Naive thymus-derived CD4-positive, alpha-beta T cell (primary cell): ENCODE results near the gene TAC4. TPM values are rescaled to one million over a fixed set of nuclear protein-coding genes. Genes with fewer than 3 reads are reported as not detected.

ENCODE experiments used
- ATAC-seq: fragments of 150-1000 bp; cut with Tn5 transposase; 2 replicates; pipeline ENCODE4 v1.10.0; 2021; ENCODE audit warnings: mild to moderate bottlenecking, moderate library complexity
- CTCF ChIA-PET: fragments of 350-600 bp; sonication (Branson Sonifier 250); formaldehyde crosslinking; loops from one replicate; lab custom pipeline; 2021; ENCODE audit warnings: antibody characterized with exemption; lab: Charles Lee
- POLR2A ChIA-PET: fragments of 350-600 bp; sonication (Branson Sonifier 250); formaldehyde crosslinking; loops from one replicate; lab custom pipeline; 2021; ENCODE audit warnings: antibody characterized with exemption, inconsistent platforms; lab: Charles Lee
- DNase-seq, 9 donors: peaks; one replicate each; pipeline versions ENCODE4 v3.0.0 to v3.0.0-alpha.2; 2020 to 2022; ENCODE audit warnings: mixed read lengths in 1 of 9
- H3K27ac ChIP-seq: one replicate; pipeline ENCODE4 v1.7.0; 2013; ENCODE audit warnings: mild to moderate bottlenecking, low read depth, low read length, moderate library complexity
- H3K27me3 ChIP-seq, 2 donors: one replicate each; pipeline ENCODE4 v1.7.0; 2013; ENCODE audit warnings: low read length in 2 of 2, mild to moderate bottlenecking in 2 of 2, moderate library complexity in 2 of 2; ENCODE audit not compliant: control insufficient read depth in 2 of 2, insufficient read depth in 2 of 2
- H3K36me3 ChIP-seq, 3 experiments: 1 replicate in 2 of 3; 2 replicates in 1 of 3; pipeline ENCODE4 v1.7.0; 2013; ENCODE audit warnings: low read length in 3 of 3, mild to moderate bottlenecking in 3 of 3, moderate library complexity in 1 of 3; ENCODE audit not compliant: insufficient read depth in 3 of 3, control insufficient read depth in 2 of 3
- H3K4me1 ChIP-seq, 2 donors: one replicate each; pipeline ENCODE4 v1.7.0; 2013; ENCODE audit warnings: low read length in 2 of 2, mild to moderate bottlenecking in 2 of 2, moderate library complexity in 1 of 2; ENCODE audit not compliant: control insufficient read depth in 2 of 2, insufficient read depth in 2 of 2
- H3K4me3 ChIP-seq: 2 replicates; pipeline ENCODE4 v1.7.0; 2013; ENCODE audit warnings: mild to moderate bottlenecking, low read length
- H3K9me3 ChIP-seq, 3 experiments: 1 replicate in 2 of 3; 2 replicates in 1 of 3; pipeline ENCODE4 v1.7.0; 2013; ENCODE audit warnings: low read length in 3 of 3; ENCODE audit not compliant: control insufficient read depth in 2 of 3
- H3K27ac Mint-ChIP-seq, 9 donors: one replicate each; pipeline ENCODE4 v1.8.0; 2020 to 2022; ENCODE audit warnings: mixed read lengths in 9 of 9, mild to moderate bottlenecking in 8 of 9, moderate library complexity in 5 of 9, inconsistent platforms in 2 of 9
- H3K27me3 Mint-ChIP-seq, 5 donors: one replicate each; pipeline ENCODE4 v1.8.0; 2021 to 2022; ENCODE audit warnings: mixed read lengths in 5 of 5, mild to moderate bottlenecking in 1 of 5
- H3K36me3 Mint-ChIP-seq, 5 donors: one replicate each; pipeline ENCODE4 v1.8.0; 2020 to 2022; ENCODE audit warnings: mixed read lengths in 5 of 5, mild to moderate bottlenecking in 3 of 5, inconsistent platforms in 1 of 5
- H3K4me1 Mint-ChIP-seq, 7 donors: one replicate each; pipeline ENCODE4 v1.8.0; 2020 to 2022; ENCODE audit warnings: mixed read lengths in 7 of 7, mild to moderate bottlenecking in 3 of 7, inconsistent platforms in 1 of 7
- H3K4me3 Mint-ChIP-seq, 10 donors: one replicate each; pipeline ENCODE4 v1.8.0; 2020 to 2022; ENCODE audit warnings: mild to moderate bottlenecking in 10 of 10, mixed read lengths in 10 of 10, moderate library complexity in 6 of 10, inconsistent platforms in 2 of 10
- H3K9me3 Mint-ChIP-seq, 11 donors: one replicate each; pipeline ENCODE4 v1.8.0; 2020 to 2022; ENCODE audit warnings: mixed read lengths in 11 of 11, mild to moderate bottlenecking in 4 of 11, inconsistent platforms in 1 of 11, moderate library complexity in 1 of 11
- intact Hi-C, 2 donors: fragments of 100-400 bp; cut with micrococcal nuclease; formaldehyde crosslinking; loops; one replicate each; pipeline ENCODE4 v1.15.1; 2023
- polyA plus RNA-seq, 2 donors: library from polyadenylated mRNA; unstranded; fragments of 300-500 nt; fragmentation: Illumina TruSeq; gene quantifications; one replicate each; pipeline ENCODE4 v1.2.3, GENCODE V29; 2021
- total RNA-seq, 6 experiments: library from RNA in 5 of 6; stranded (reverse) in 5 of 6; gene quantifications; 1 replicate in 5 of 6; 2 replicates in 1 of 6; pipeline ENCODE4 v1.2.3 and lab custom pipeline; 2021 to 2026

The TAC4 gene
- total and polyA plus RNA-seq, 7 experiments from 2014 or later, result not detected

- no peak overlapping the region for H3K27ac Mint-ChIP-seq
Observed at GRCh38 chr17:49886036-49886435, 38.2 kb upstream of the TAC4 start.

GRCh38 chr17:49882434-49882833, 34.6 kb upstream of the TAC4 start:
- DNase-seq, result no peak
- H3K4me3 Mint-ChIP-seq, result no peak overlapping the region
- ChIA-PET CTCF (interaction anchor here (2.4 kb wide), 1 partner anchor 115 kb away, joined by 24 read pairs; no protein-coding TSS in a partner anchor), POLR2A (no interaction called here)
- peak overlapping the region in 1 of 9 donors; percentile 51 for H3K27ac Mint-ChIP-seq
- Histone ChIP-seq H3K27ac (no peak overlapping the region), H3K27me3 (peaks cover 4 to 9% of the 10 kb centered on the region in 2 donors), H3K4me3 (no peak overlapping the region), H3K9me3 (no peaks in the 10 kb centered on the region), H3K36me3 (no peaks in the 10 kb centered on the region), H3K4me1 (peaks cover 3 to 7% of the 10 kb centered on the region in 2 donors)
- H3K36me3 Mint-ChIP-seq, result no peaks in the 10 kb centered on the region
- no peak for ATAC-seq
- intact Hi-C loops, result loop anchor here in 1 of 2 donors (5.0 kb wide), 1 partner anchor 70 kb away; no protein-coding TSS in a partner anchor
- peaks cover 0 to 3% (median 0%) of the 10 kb centered on the region in 11 donors for H3K9me3 Mint-ChIP-seq
- peaks cover 0 to 7% (median 5%) of the 10 kb centered on the region in 7 donors for H3K4me1 Mint-ChIP-seq
- peaks cover 24 to 64% (median 45%) of the 10 kb centered on the region in 5 donors for H3K27me3 Mint-ChIP-seq

More at GRCh38 chr17:49886036-49886435, 38.2 kb upstream of the TAC4 start:
- no peaks in the 10 kb centered on the region for H3K9me3 ChIP-seq
- H3K27me3 ChIP-seq, result peaks cover 0 to 8% of the 10 kb centered on the region in 2 donors
- H3K36me3 ChIP-seq, result no peaks in the 10 kb centered on the region
- Mint-ChIP-seq H3K4me3 (no peak overlapping the region), H3K4me1 (peaks cover 0 to 2% (median 0%) of the 10 kb centered on the region in 7 donors), H3K36me3 (no peaks in the 10 kb centered on the region), H3K27me3 (peaks cover 21 to 58% (median 37%) of the 10 kb centered on the region in 5 donors), H3K9me3 (peaks cover 0 to 3% (median 0%) of the 10 kb centered on the region in 11 donors)
- CTCF ChIA-PET, result interaction anchor here (1.7 kb wide), 1 partner anchor 112 kb away, joined by 11 read pairs; no protein-coding TSS in a partner anchor
- intact Hi-C loops, result no loop called here
- POLR2A ChIA-PET, result no interaction called here
- no peak for ATAC-seq
- H3K4me1 ChIP-seq, result no peaks in the 10 kb centered on the region
- H3K27ac ChIP-seq, result no peak overlapping the region
- no peak overlapping the region for H3K4me3 ChIP-seq
- no peak for DNase-seq

GRCh38 chr17:49881054-49881402, 33.2 kb upstream of the TAC4 start:
- Histone ChIP-seq H3K9me3 (no peaks in the 10 kb centered on the region), H3K27me3 (peaks cover 4 to 9% of the 10 kb centered on the region in 2 donors), H3K36me3 (no peaks in the 10 kb centered on the region), H3K4me1 (peaks cover 3 to 7% of the 10 kb centered on the region in 2 donors), H3K4me3 (no peak overlapping the region), H3K27ac (no peak overlapping the region)
- intact Hi-C loops, result loop anchor here in 1 of 2 donors (5.0 kb wide), 1 partner anchor 71 kb away; no protein-coding TSS in a partner anchor
- ATAC-seq, result no peak
- H3K9me3 Mint-ChIP-seq, result peaks cover 0 to 3% (median 0%) of the 10 kb centered on the region in 11 donors
- H3K27ac Mint-ChIP-seq, result no peak overlapping the region
- DNase-seq, result no peak
- H3K36me3 Mint-ChIP-seq, result no peaks in the 10 kb centered on the region
- ChIA-PET POLR2A (no interaction called here), CTCF (interaction anchor here (0.6 to 3.1 kb wide), 3 partner anchors 108 to 121 kb away, joined by 3 to 35 read pairs (median 5); no protein-coding TSS in a partner anchor)
- peak overlapping the region in 1 of 10 donors; percentile 51 for H3K4me3 Mint-ChIP-seq
- H3K27me3 Mint-ChIP-seq, result peaks cover 20 to 56% (median 45%) of the 10 kb centered on the region in 5 donors
- peaks cover 0 to 7% (median 5%) of the 10 kb centered on the region in 7 donors for H3K4me1 Mint-ChIP-seq

- ATAC-seq (peak; percentile 95), DNase-seq (peak; percentile 31 to 77 (median 58))
- no peaks in the 10 kb centered on the region for H3K9me3 ChIP-seq
- intact Hi-C loops, result loop anchor here (1.0 to 5.0 kb wide), 3 partner anchors 72 to 118 kb away; no protein-coding TSS in a partner anchor
- peaks cover 3 to 7% of the 10 kb centered on the region in 2 donors for H3K4me1 ChIP-seq
- H3K4me1 Mint-ChIP-seq, result peaks cover 0 to 7% (median 5%) of the 10 kb centered on the region in 7 donors
- peaks cover 20 to 52% (median 43%) of the 10 kb centered on the region in 5 donors for H3K27me3 Mint-ChIP-seq
- peaks cover 4 to 9% of the 10 kb centered on the region in 2 donors for H3K27me3 ChIP-seq
- H3K36me3 Mint-ChIP-seq, result no peaks in the 10 kb centered on the region
- no peaks in the 10 kb centered on the region for H3K36me3 ChIP-seq
- H3K4me3 Mint-ChIP-seq, result peak overlapping the region in 8 of 10 donors; percentile 21 to 74 (median 44)
- peaks cover 0 to 3% (median 0%) of the 10 kb centered on the region in 11 donors for H3K9me3 Mint-ChIP-seq
- no peak overlapping the region for H3K27ac ChIP-seq
- ChIA-PET CTCF (interaction anchor here (0.9 to 3.1 kb wide), 4 partner anchors 72 to 122 kb away, joined by 3 to 35 read pairs (median 4); no protein-coding TSS in a partner anchor), POLR2A (no interaction called here)
- H3K4me3 ChIP-seq, result no peak overlapping the region
- no peak overlapping the region for H3K27ac Mint-ChIP-seq
Observed at GRCh38 chr17:49880291-49881053, 32.6 kb upstream of the TAC4 start.

- Mint-ChIP-seq H3K4me3 (peak overlapping the region in 1 of 10 donors; percentile 36), H3K27me3 (peaks cover 20 to 50% (median 36%) of the 10 kb centered on the region in 5 donors), H3K27ac (no peak overlapping the region), H3K4me1 (peaks cover 0 to 7% (median 6%) of the 10 kb centered on the region in 7 donors), H3K9me3 (peaks cover 0 to 3% (median 0%) of the 10 kb centered on the region in 11 donors), H3K36me3 (no peaks in the 10 kb centered on the region)
- no peak overlapping the region for H3K27ac ChIP-seq
- peaks cover 3 to 7% of the 10 kb centered on the region in 2 donors for H3K4me1 ChIP-seq
- no peak for ATAC-seq
- no peaks in the 10 kb centered on the region for H3K9me3 ChIP-seq
- no peak overlapping the region for H3K4me3 ChIP-seq
- no peak for DNase-seq
- CTCF ChIA-PET, result interaction anchor here (0.7 to 3.1 kb wide), 5 partner anchors 73 to 122 kb away, joined by 3 to 35 read pairs (median 3); no protein-coding TSS in a partner anchor
- no peaks in the 10 kb centered on the region for H3K36me3 ChIP-seq
- intact Hi-C loops, result no loop called here
- H3K27me3 ChIP-seq, result peaks cover 4 to 9% of the 10 kb centered on the region in 2 donors
- POLR2A ChIA-PET, result no interaction called here
Observed at GRCh38 chr17:49878931-49879904, 31.3 kb upstream of the TAC4 start.
